Measurements from ENCODE around the gene HMOX1.

DNA sequence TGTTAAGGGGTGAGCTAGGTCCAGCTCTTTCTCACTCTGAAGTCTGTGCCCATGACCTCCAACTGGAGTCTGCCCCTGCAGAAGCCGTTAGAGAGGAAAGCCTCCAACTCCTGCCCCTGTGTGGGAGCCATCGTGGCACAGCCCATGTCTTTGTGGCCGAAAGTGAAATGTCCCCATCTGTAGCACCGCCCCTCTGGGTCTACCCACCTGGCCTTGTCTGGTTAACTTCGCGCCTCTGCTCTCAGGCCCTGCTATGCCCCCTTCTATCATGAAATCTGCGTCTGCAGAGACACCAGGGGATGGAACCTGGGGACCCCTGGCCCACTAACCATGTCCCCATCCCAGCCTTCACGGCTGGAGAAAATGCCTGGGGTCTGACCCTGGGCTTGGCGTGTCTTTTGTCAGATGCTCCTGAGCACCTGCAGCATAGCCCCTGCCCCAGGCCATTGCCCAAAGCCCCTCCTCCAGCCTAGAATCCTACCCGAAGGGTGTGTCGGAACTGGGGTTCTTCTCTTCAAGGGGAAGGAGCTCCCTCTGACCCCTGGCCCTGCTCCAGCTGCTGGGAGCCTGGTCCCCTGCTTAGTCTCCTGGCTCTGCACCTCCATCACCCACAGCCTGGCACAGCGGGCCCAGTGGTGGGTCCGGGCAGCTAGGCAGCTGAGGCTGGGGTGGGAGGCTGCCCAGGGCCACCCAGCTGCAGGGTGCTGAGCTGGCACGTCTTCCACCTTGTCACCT lies 35.8 kb upstream of the HMOX1 start:
- TF ChIP-seq EZH2 (IDR thresholded peaks at IDR 0.05; ENCODE audit: borderline replicate concordance, low read length): no peak
- no peak for TF ChIP-seq CTCF (conservative IDR thresholded peaks at IDR 0.05 in 1 of 2, IDR thresholded peaks at IDR 0.05 in 1 of 2; ENCODE audit: extremely low read depth in 1 of 2, insufficient read depth in 1 of 2, low read depth in 1 of 2, low read length in 2 of 2)
